HG03469 (cell line): ENCODE measurements around the gene CSE1L.
"Not testable (repeated sequence)": the region's sequence is repeated elsewhere in the genome, so short reads cannot be mapped to it uniquely, and the experiment has no call there.

Experiments used
- ATAC-seq: cut with Tn5 transposase; IDR thresholded peaks from one replicate; pipeline ENCODE4 v1.9.1; 2021; ENCODE audit warnings: mild to moderate bottlenecking, moderate library complexity, moderate number of reproducible peaks; ENCODE audit not compliant: unreplicated experiment

Gene CSE1L

GRCh38 chr20:49046087-49046900 lies at the start of gene CSE1L:
Gene CSE1L, plus strand, starts transcription at chr20:49046312. Its CDS starts 12,152 bp downstream, at chr20:49058464.
- ATAC-seq: peak; percentile 62

- ATAC-seq: no peak
These were observed 45.9 kb upstream of the CSE1L start for GRCh38 chr20:48999890-49000870.

- no peak for ATAC-seq
These were observed 44.4 kb upstream of the CSE1L start for GRCh38 chr20:49001741-49002140.

GRCh38 chr20:49006446-49006980 lies 39.6 kb upstream of the CSE1L start:
- no peak for ATAC-seq

GRCh38 chr20:49009899-49010631 lies 36.0 kb upstream of the CSE1L start:
- ATAC-seq: no peak

GRCh38 chr20:49024220-49024619 lies 21.9 kb upstream of the CSE1L start:
- no peak for ATAC-seq

GRCh38 chr20:49028177-49028576 lies 17.9 kb upstream of the CSE1L start:
- ATAC-seq: not testable (repeated sequence)

- ATAC-seq: no peak
These were observed 17.4 kb upstream of the CSE1L start for GRCh38 chr20:49028684-49029083.

GRCh38 chr20:49029203-49029602 lies 16.9 kb upstream of the CSE1L start:
- ATAC-seq: no peak

GRCh38 chr20:49030954-49031619 lies 15.0 kb upstream of the CSE1L start:
- no peak for ATAC-seq

GRCh38 chr20:49032455-49032854 lies 13.7 kb upstream of the CSE1L start:
- no peak for ATAC-seq

- ATAC-seq: no peak
These were observed 11.9 kb upstream of the CSE1L start for GRCh38 chr20:49034070-49034732.

- ATAC-seq: no peak
These were observed 8.1 kb upstream of the CSE1L start for GRCh38 chr20:49037962-49038387.

GRCh38 chr20:49039854-49040253 lies 6.3 kb upstream of the CSE1L start:
- no peak for ATAC-seq

GRCh38 chr20:49043000-49043399 lies 3.1 kb upstream of the CSE1L start:
- ATAC-seq: no peak

GRCh38 chr20:49045440-49046086 lies 549 bp upstream of the CSE1L start:
- ATAC-seq: no peak

GRCh38 chr20:49052334-49052733 lies 6.2 kb downstream of the CSE1L start:
- ATAC-seq: no peak

- no peak for ATAC-seq
These were observed 8.0 kb downstream of the CSE1L start for GRCh38 chr20:49054056-49054643.

GRCh38 chr20:49063279-49063678 lies 17.2 kb downstream of the CSE1L start:
- ATAC-seq: no peak
